Heart left ventricle (tissue), 16 donors: ENCODE data around the gene AKAP12. TPM values are rescaled to one million over a fixed set of nuclear protein-coding genes. Genes with fewer than 3 reads are reported as not detected.
A peak's percentile ranks its signal among the peaks of the same experiment; 100 is the strongest.

Experiments used
- ATAC-seq, 4 donors: fragments of 200-7000 bp; cut with Tn5 transposase; one replicate each; pipeline ENCODE4 v1.9.1; 2020 to 2022; ENCODE audit warnings: moderate library complexity in 4 of 4, mild to moderate bottlenecking in 3 of 4, moderate number of reproducible peaks in 1 of 4
- DNase-seq, 5 donors: peaks; one replicate each; pipeline ENCODE4 v3.0.0-alpha.2; 2020
- H3K27ac ChIP-seq, 12 donors: fragments of 200-600 bp; sonication (generic) in 4 of 12; one replicate each; pipeline versions ENCODE4 v1.5.0 to v1.8.0; 2016 to 2022; ENCODE audit warnings: mild to moderate bottlenecking in 2 of 12
- H3K27me3 ChIP-seq, 9 donors: fragments of 200-600 bp; sonication (generic) in 2 of 9; one replicate each; pipeline versions ENCODE4 v1.5.1 to v1.8.0; 2016 to 2022; ENCODE audit warnings: mild to moderate bottlenecking in 3 of 9
- H3K36me3 ChIP-seq, 9 donors: fragments of 200-600 bp; sonication (generic) in 2 of 9; one replicate each; pipeline versions ENCODE4 v1.5.0 to v1.8.0; 2018 to 2022; ENCODE audit warnings: mild to moderate bottlenecking in 2 of 9
- H3K4me1 ChIP-seq, 12 donors: fragments of 200-600 bp; sonication (generic) in 4 of 12; one replicate each; pipeline versions ENCODE4 v1.5.0 to v1.8.0; 2016 to 2022; ENCODE audit warnings: mild to moderate bottlenecking in 3 of 12
- H3K4me3 ChIP-seq, 12 donors: fragments of 200-600 bp; sonication (generic) in 4 of 12; one replicate each; pipeline versions ENCODE4 v1.5.0 to v1.8.0; 2017 to 2022; ENCODE audit warnings: mild to moderate bottlenecking in 9 of 12, moderate library complexity in 4 of 12
- H3K9me3 ChIP-seq, 12 donors: fragments of 200-600 bp; sonication (generic) in 4 of 12; one replicate each; pipeline versions ENCODE4 v1.5.0 to v1.8.0; 2016 to 2022; ENCODE audit warnings: mild to moderate bottlenecking in 1 of 12
- CTCF ChIP-seq, 12 donors: fragments of 200-600 bp; sonication (generic) in 4 of 12; IDR thresholded peaks; one replicate each; pipeline versions ENCODE4 v1.5.0 to v1.8.0; 2018 to 2022; ENCODE audit warnings: antibody characterized with exemption in 12 of 12, mild to moderate bottlenecking in 5 of 12
- POLR2A ChIP-seq, 2 donors: fragments of 450-650 bp; IDR thresholded peaks; one replicate each; pipeline ENCODE4 v1.6.1; 2017; ENCODE audit warnings: antibody characterized with exemption in 2 of 2, mild to moderate bottlenecking in 2 of 2, moderate library complexity in 2 of 2
- WGBS, 4 donors: extraction: QIAGEN DNeasy Blood & Tissue Kit in 2 of 4; methylation state at CpG; one replicate each; pipeline versions ENCODE4 v1.1.5 to v1.1.7; 2013 to 2018; 5-methylcytosine and 5-hydroxymethylcytosine counted together
- intact Hi-C, 10 donors: fragments of 100-400 bp; cut with DNase I; formaldehyde crosslinking; loops; one replicate each; pipeline versions ENCODE4 v1.11.1 to v1.14.2; 2022
- polyA plus RNA-seq, 2 donors: library from polyadenylated mRNA; stranded (reverse); fragments of 200-250 nt; gene quantifications; one replicate each; pipeline ENCODE4 v1.2.3, GENCODE V29; 2013
- total RNA-seq, 9 donors: library from RNA; depleted of rRNA in 2 of 9; stranded (reverse); fragments of >200 nt in 2 of 9; fragmentation: NEBNext Ultra II Directional in 3 of 9; extraction: Animal tissue kit (Norgen Biotek cat#: 25700) in 3 of 9; gene quantifications; one replicate each; pipeline versions ENCODE4 v1.1.0 to v1.2.4, GENCODE V29; 2016 to 2023
- donor health status: ischemic (EF 13 %, LVEDD 7.1; RV severe dilation, severe dysfunction).
- donor health status: healthy with polysubstance abuse.
- donor health status: DM: no; HTN: yes; CAD: no.
- donor health status: DM: no; HTN: no; CAD: no.
- donor health status: ischemic (EF 25% LVEDD 6.9; RV normal size, moderate dysfunction).
- donor health status: ischemic (EF 25% LVEDD 5.7; RV mildly dilated, moderate dysfunction).
- donor health status: healthy.
- donor health status: DM: yes; HTN: yes; CAD: no.
- donor health status: ischemic (EF 35%, LVEDD 5.7; RV mildly dilated, moderate dysfunction).
- donor health status: nonischemic (EF 11% LVEDD 7.7; RV severe dilation, severe dysfunction).
- donor health status: DM: yes; HTN: yes; CAD: no.
- donor health status: PGD.
- donor health status: ischemic (EF 29% LVEDD 5.4; RV normal size, mild dysfunction).
- donor health status: nonischemic (EF 23%, LVEDD 6.1; RV moderate dilation, normal function).

Gene AKAP12
- total and polyA plus RNA-seq, 11 donors = 3.7 to 33.5 (median 13.8) TPM

DNA sequence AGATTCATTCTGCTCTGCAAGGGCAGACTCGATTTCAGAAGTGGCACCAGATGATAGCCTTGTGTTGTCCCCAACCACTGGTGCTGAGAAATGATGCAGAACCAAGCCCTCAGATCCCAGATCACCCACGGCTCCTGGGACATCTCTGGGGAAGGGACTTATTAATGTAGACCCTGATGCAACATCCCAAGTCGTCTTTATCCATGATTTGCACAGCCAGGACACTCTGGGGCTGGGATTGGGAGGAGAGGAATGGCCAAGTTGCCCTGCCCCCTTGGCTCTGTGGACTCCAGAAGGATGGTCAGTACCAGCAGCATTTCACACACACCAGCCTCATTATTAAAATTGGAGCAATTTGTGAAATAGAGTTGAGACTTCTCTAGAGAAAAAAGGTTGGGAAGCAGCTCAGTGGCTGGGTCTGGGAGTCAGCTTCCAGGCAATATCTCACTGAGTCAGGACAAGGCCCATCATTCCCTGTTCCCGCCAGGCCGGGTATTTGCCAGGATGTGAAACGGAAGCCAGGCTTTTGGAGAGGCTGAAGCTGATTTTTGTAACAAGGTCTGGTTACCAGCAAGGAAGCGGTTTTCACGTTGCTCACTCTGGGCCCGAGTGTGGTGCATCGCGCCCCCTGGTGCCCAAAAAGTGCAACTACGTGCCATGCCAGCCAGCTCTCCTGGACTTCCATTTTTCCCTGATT lies 84.2 kb downstream of the AKAP12 start:
- no peak for TF ChIP-seq POLR2A (IDR thresholded peaks at IDR 0.05)
- TF ChIP-seq CTCF (IDR thresholded peaks at IDR 0.05) = peak; percentile 96 to 99 (median 98)
- ATAC-seq (peak; percentile 85 to 94 (median 90)), DNase-seq (peak; percentile 80 to 88 (median 84))
- no peak overlapping the region for H3K4me3 ChIP-seq
- no peaks in the 10 kb centered on the region for H3K36me3 ChIP-seq
- H3K27me3 ChIP-seq = peaks cover 0 to 13% (median 0%) of the 10 kb centered on the region in 9 donors
- peaks cover 0 to 30% (median 18%) of the 10 kb centered on the region in 12 donors for H3K4me1 ChIP-seq
- intact Hi-C loops = loop anchor here (1.0 to 5.0 kb wide), 7 partner anchors 82 to 432 kb away; no protein-coding TSS in a partner anchor
- H3K27ac ChIP-seq = peak overlapping the region in 9 of 12 donors; percentile 20 to 83 (median 60)
- H3K9me3 ChIP-seq = no peaks in the 10 kb centered on the region
- WGBS, 4 donors = 19 to 20% (median 19%) methylated on average over 12 of the region's 12 CpGs

GRCh38 chr6:151324488-151324825 lies 84.7 kb downstream of the AKAP12 start:
- H3K27me3 ChIP-seq = peaks cover 0 to 13% (median 0%) of the 10 kb centered on the region in 9 donors
- peaks cover 0 to 30% (median 18%) of the 10 kb centered on the region in 12 donors for H3K4me1 ChIP-seq
- H3K36me3 ChIP-seq = no peaks in the 10 kb centered on the region
- intact Hi-C loops = loop anchor here (1.0 to 5.0 kb wide), 7 partner anchors 82 to 432 kb away; no protein-coding TSS in a partner anchor
- peak overlapping the region in 7 of 12 donors; percentile 8 to 83 (median 62) for H3K27ac ChIP-seq
- WGBS, 4 donors = 31 to 37% (median 34%) methylated on average over 6 of the region's 6 CpGs
- H3K9me3 ChIP-seq = no peaks in the 10 kb centered on the region
- ATAC-seq (no peak), DNase-seq (no peak)
- peak in 2 of 12 donors; percentile 5 to 39 for TF ChIP-seq CTCF (IDR thresholded peaks at IDR 0.05)
- TF ChIP-seq POLR2A (IDR thresholded peaks at IDR 0.05) = no peak
- no peak overlapping the region for H3K4me3 ChIP-seq

GRCh38 chr6:151325075-151326050 lies 85.6 kb downstream of the AKAP12 start:
- no peaks in the 10 kb centered on the region for H3K9me3 ChIP-seq
- H3K4me1 ChIP-seq = peaks cover 0 to 30% (median 18%) of the 10 kb centered on the region in 12 donors
- intact Hi-C loops = loop anchor here in 8 of 10 donors (1.0 to 5.0 kb wide), 7 partner anchors 85 to 435 kb away; no protein-coding TSS in a partner anchor
- 3 to 5% (median 4%) methylated on average over 35 to 46 of the region's 46 CpGs for WGBS, 4 donors
- H3K4me3 ChIP-seq = peak overlapping the region; percentile 24 to 66 (median 59)
- TF ChIP-seq POLR2A (IDR thresholded peaks at IDR 0.05) = no peak
- TF ChIP-seq CTCF (IDR thresholded peaks at IDR 0.05) = no peak
- H3K27ac ChIP-seq = peak overlapping the region in 9 of 12 donors; percentile 34 to 83 (median 63)
- DNase-seq (peak; percentile 38 to 74 (median 71)), ATAC-seq (peak; percentile 25 to 86 (median 76))
- H3K27me3 ChIP-seq = peaks cover 0 to 13% (median 0%) of the 10 kb centered on the region in 9 donors
- H3K36me3 ChIP-seq = no peaks in the 10 kb centered on the region
